ENCODE data around the gene CLTC. TPM values are rescaled to one million over a fixed set of nuclear protein-coding genes. Genes with fewer than 3 reads are reported as not detected.

The CLTC gene
- total RNA-seq, 1 experiment from 2014 or later, result 283 TPM

GRCh38 chr17:59723041-59723440 is 103.3 kb downstream of the CLTC start (continued):
- TF ChIP-seq ZNF532 (CRISPR knock-in tag; IDR thresholded peaks at IDR 0.05; ENCODE audit: borderline replicate concordance) (no peak), NFATC4 (CRISPR knock-in tag; IDR thresholded peaks at IDR 0.05) (no peak), ETV6 (CRISPR knock-in tag; IDR thresholded peaks at IDR 0.05) (no peak), AR (CRISPR knock-in tag; IDR thresholded peaks at IDR 0.05) (no peak), E2F5 (CRISPR knock-in tag; IDR thresholded peaks at IDR 0.05) (no peak)

- Mint-ChIP-seq H3K4me3 (no peak overlapping the region), H3K9me3 (no peaks in the 10 kb centered on the region), H3K27ac (peak overlapping the region; percentile 43; the same call in 1 of the 2 replicates), H3K4me1 (peaks cover 11% of the 10 kb centered on the region), H3K27me3 (ENCODE audit: low read depth) (no peaks in the 10 kb centered on the region), H3K36me3 (no peaks in the 10 kb centered on the region)
- ChIA-PET POLR2A (no interaction called here), CTCF (no interaction called here)
- no peak for ATAC-seq
- no peak for DNase-seq (ENCODE audit: low spot score)
- TF ChIP-seq ZNF423 (CRISPR knock-in tag; IDR thresholded peaks at IDR 0.05) (no peak), RELA (CRISPR knock-in tag; IDR thresholded peaks at IDR 0.05; ENCODE audit: borderline replicate concordance) (no peak)
These were observed 103.9 kb downstream of the CLTC start for GRCh38 chr17:59723607-59724006.

GRCh38 chr17:59725691-59726090 is 106.0 kb downstream of the CLTC start:
- H3K36me3 Mint-ChIP-seq, result no peaks in the 10 kb centered on the region
- POLR2A ChIA-PET, result no interaction called here
- CTCF ChIA-PET, result no interaction called here
- TF ChIP-seq ATF3 (CRISPR knock-in tag; conservative IDR thresholded peaks at IDR 0.05), result no peak
- TF ChIP-seq PRDM15 (CRISPR knock-in tag; IDR thresholded peaks at IDR 0.05), result no peak
- no peak for TF ChIP-seq AR (CRISPR knock-in tag; IDR thresholded peaks at IDR 0.05)
- no peak for TF ChIP-seq E2F1 (CRISPR knock-in tag; IDR thresholded peaks at IDR 0.05)
- TF ChIP-seq CREM (CRISPR knock-in tag; IDR thresholded peaks at IDR 0.05), result no peak
- no peak for TF ChIP-seq ZNF416 (CRISPR knock-in tag; IDR thresholded peaks at IDR 0.05)
- TF ChIP-seq ATF6 (CRISPR knock-in tag; IDR thresholded peaks at IDR 0.05), result no peak
- TF ChIP-seq GABPB1 (CRISPR knock-in tag; IDR thresholded peaks at IDR 0.05), result peak; percentile 73
- no peak for DNase-seq (ENCODE audit: low spot score)
- no peak overlapping the region for H3K27ac Mint-ChIP-seq
- no peak overlapping the region for H3K4me3 Mint-ChIP-seq
- peaks cover 11% of the 10 kb centered on the region for H3K4me1 Mint-ChIP-seq
- no peak for ATAC-seq
- no peaks in the 10 kb centered on the region for H3K27me3 Mint-ChIP-seq (ENCODE audit: low read depth)
- H3K9me3 Mint-ChIP-seq, result no peaks in the 10 kb centered on the region

Measured in WTC11 (cell line).